CD4-positive, alpha-beta T cell (primary cell): ENCODE results near the gene DGCR6. TPM values are rescaled to one million over a fixed set of nuclear protein-coding genes. Genes with fewer than 3 reads are reported as not detected.
"Not testable (repeated sequence)": the region's sequence is repeated elsewhere in the genome, so short reads cannot be mapped to it uniquely, and the experiment has no call there.

Experiments used
- ATAC-seq: fragments of 200-7000 bp; cut with Tn5 transposase; one replicate; pipeline ENCODE4 v1.10.0; 2022; ENCODE audit warnings: mild to moderate bottlenecking; ENCODE audit not compliant: poor library complexity
- CTCF ChIA-PET: fragments of 350-600 bp; sonication (Branson Sonifier 250); formaldehyde crosslinking; loops from one replicate; lab custom pipeline; 2021; ENCODE audit warnings: antibody characterized with exemption, inconsistent platforms; lab: Charles Lee
- POLR2A ChIA-PET: fragments of 350-600 bp; sonication (Branson Sonifier 250); formaldehyde crosslinking; loops from one replicate; lab custom pipeline; 2021; ENCODE audit warnings: antibody characterized with exemption, inconsistent platforms; lab: Charles Lee
- DNase-seq, 14 experiments: peaks; one replicate each; pipeline ENCODE4 v3.0.0-alpha.2; 2013 to 2020; ENCODE audit warnings: mixed read lengths in 2 of 14
- H3K27ac ChIP-seq, 2 donors: one replicate each; pipeline versions ENCODE4 v1.5.1 to v1.7.0; 2013; ENCODE audit warnings: low read length in 2 of 2, low read depth in 1 of 2, mild to moderate bottlenecking in 1 of 2
- H3K27me3 ChIP-seq, 2 experiments: 1 replicate in 1 of 2; 2 replicates in 1 of 2; pipeline versions ENCODE4 v1.6.1 to v1.7.0; 2013; ENCODE audit warnings: low read length in 2 of 2, control low read depth in 1 of 2, mild to moderate bottlenecking in 1 of 2, moderate library complexity in 1 of 2; ENCODE audit not compliant: insufficient read depth in 2 of 2, control insufficient read depth in 1 of 2
- H3K36me3 ChIP-seq: one replicate; pipeline ENCODE4 v1.6.1; 2013; ENCODE audit warnings: low read length, control low read depth; ENCODE audit not compliant: insufficient read depth
- H3K4me1 ChIP-seq: one replicate; pipeline ENCODE4 v1.6.1; 2013; ENCODE audit warnings: low read length, control low read depth; ENCODE audit not compliant: insufficient read depth
- H3K4me3 ChIP-seq: one replicate; pipeline ENCODE4 v1.5.1; 2013; ENCODE audit warnings: mild to moderate bottlenecking, low read length, moderate library complexity
- H3K9me3 ChIP-seq, 2 experiments: 1 replicate in 1 of 2; 2 replicates in 1 of 2; pipeline versions ENCODE4 v1.6.1 to v1.7.0; 2013; ENCODE audit warnings: low read length in 2 of 2, mild to moderate bottlenecking in 2 of 2, control low read depth in 1 of 2, moderate library complexity in 1 of 2; ENCODE audit not compliant: control insufficient read depth in 1 of 2, insufficient read depth in 1 of 2
- H3K27ac Mint-ChIP-seq: one replicate; pipeline ENCODE4 v1.8.0; 2020; ENCODE audit warnings: mixed read lengths
- H3K27me3 Mint-ChIP-seq: one replicate; pipeline ENCODE4 v1.8.0; 2021; ENCODE audit warnings: mixed read lengths
- H3K36me3 Mint-ChIP-seq: one replicate; pipeline ENCODE4 v1.8.0; 2021; ENCODE audit warnings: low read depth, mixed read lengths
- H3K4me1 Mint-ChIP-seq: one replicate; pipeline ENCODE4 v1.8.0; 2021; ENCODE audit warnings: low read depth, mixed read lengths
- H3K4me3 Mint-ChIP-seq: one replicate; pipeline ENCODE4 v1.8.0; 2020; ENCODE audit warnings: mild to moderate bottlenecking, mixed read lengths
- H3K9me3 Mint-ChIP-seq: one replicate; pipeline ENCODE4 v1.8.0; 2020; ENCODE audit warnings: mixed read lengths
- CTCF ChIP-seq: fragments of 200-600 bp; IDR thresholded peaks from one replicate; pipeline ENCODE4 v1.8.0; 2022; ENCODE audit warnings: antibody characterized with exemption, mild to moderate bottlenecking
- intact Hi-C, 2 experiments: fragments of 100-400 bp; cut with DNase I in 1 of 2; cut with micrococcal nuclease in 1 of 2; formaldehyde crosslinking; loops; one replicate each; pipeline versions ENCODE4 v1.15.1 to v1.9.0; 2023 to 2025; cut with DNase I, micrococcal nuclease
- total RNA-seq, 174 experiments: library from RNA in 2 of 174; stranded (reverse) in 2 of 174; gene quantifications; one replicate each; pipeline ENCODE4 v1.2.3 and lab custom pipeline; 2021 to 2026

The DGCR6 gene
- total RNA-seq, 2 experiments from 2014 or later: 14.6 to 15.3 TPM

GRCh38 chr22:18947905-18948304 is 41.8 kb downstream of the DGCR6 start:
- no peak for ATAC-seq
- no peaks in the 10 kb centered on the region for H3K4me1 Mint-ChIP-seq
- ChIA-PET CTCF (no interaction called here), POLR2A (no interaction called here)
- no peak overlapping the region for H3K27ac Mint-ChIP-seq
- H3K27ac ChIP-seq: no peak overlapping the region
- no peaks in the 10 kb centered on the region for H3K36me3 ChIP-seq
- no peaks in the 10 kb centered on the region for H3K27me3 ChIP-seq
- TF ChIP-seq CTCF: no peak
- H3K4me1 ChIP-seq: no peaks in the 10 kb centered on the region
- H3K4me3 Mint-ChIP-seq: no peak overlapping the region
- no peaks in the 10 kb centered on the region for H3K36me3 Mint-ChIP-seq
- no peaks in the 10 kb centered on the region for H3K9me3 ChIP-seq
- H3K27me3 Mint-ChIP-seq: peaks cover 7% of the 10 kb centered on the region
- intact Hi-C loops: no loop called here
- DNase-seq: no peak
- no peak overlapping the region for H3K4me3 ChIP-seq
- H3K9me3 Mint-ChIP-seq: no peaks in the 10 kb centered on the region

GRCh38 chr22:18950141-18950540 is 44.0 kb downstream of the DGCR6 start:
- H3K27ac Mint-ChIP-seq: no peak overlapping the region
- Histone ChIP-seq H3K27me3 (no peaks in the 10 kb centered on the region), H3K4me1 (no peaks in the 10 kb centered on the region), H3K27ac (no peak overlapping the region), H3K4me3 (no peak overlapping the region), H3K9me3 (no peaks in the 10 kb centered on the region), H3K36me3 (no peaks in the 10 kb centered on the region)
- ChIA-PET POLR2A (no interaction called here), CTCF (no interaction called here)
- no peak for ATAC-seq
- no peaks in the 10 kb centered on the region for H3K9me3 Mint-ChIP-seq
- peaks cover 7% of the 10 kb centered on the region for H3K27me3 Mint-ChIP-seq
- intact Hi-C loops: no loop called here
- no peak for TF ChIP-seq CTCF
- H3K4me3 Mint-ChIP-seq: no peak overlapping the region
- H3K36me3 Mint-ChIP-seq: no peaks in the 10 kb centered on the region
- no peaks in the 10 kb centered on the region for H3K4me1 Mint-ChIP-seq
- DNase-seq: peak in 1 of 14 experiments; percentile 21

GRCh38 chr22:18952022-18952421 is 45.9 kb downstream of the DGCR6 start:
- Histone ChIP-seq H3K9me3 (no peaks in the 10 kb centered on the region), H3K36me3 (no peaks in the 10 kb centered on the region), H3K4me3 (no peak overlapping the region), H3K4me1 (no peaks in the 10 kb centered on the region), H3K27me3 (no peaks in the 10 kb centered on the region), H3K27ac (no peak overlapping the region)
- Mint-ChIP-seq H3K27me3 (peaks cover 7% of the 10 kb centered on the region), H3K4me1 (no peaks in the 10 kb centered on the region), H3K36me3 (no peaks in the 10 kb centered on the region), H3K27ac (no peak overlapping the region), H3K9me3 (no peaks in the 10 kb centered on the region), H3K4me3 (no peak overlapping the region)
- TF ChIP-seq CTCF: no peak
- ATAC-seq (no peak), DNase-seq (no peak)
- intact Hi-C loops: no loop called here
- POLR2A ChIA-PET: no interaction called here
- CTCF ChIA-PET: no interaction called here

DNA sequence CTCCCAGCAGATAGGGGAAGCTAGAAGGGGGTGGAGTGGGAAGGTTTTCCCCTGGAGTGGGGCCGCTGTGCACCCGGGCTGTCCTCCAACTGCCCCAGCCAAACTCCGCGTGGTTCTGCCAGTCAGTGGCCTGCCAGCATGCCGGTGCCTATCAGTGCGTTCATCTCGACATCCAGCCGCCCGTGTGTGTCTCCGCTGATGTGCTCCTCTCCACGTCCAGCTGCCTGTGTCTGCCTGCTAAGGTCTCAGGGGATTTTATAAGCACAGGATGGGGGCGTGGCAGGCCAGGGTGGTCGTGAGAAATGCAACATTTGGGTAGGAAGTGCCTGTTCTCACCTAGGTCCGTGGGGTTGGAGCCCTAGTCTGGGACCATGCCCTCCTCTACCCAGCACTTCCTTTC is 47.0 kb downstream of the DGCR6 start:
- intact Hi-C loops, H3K9me3 ChIP-seq, H3K9me3 Mint-ChIP-seq, POLR2A ChIA-PET, ATAC-seq, H3K4me3 ChIP-seq, H3K36me3 Mint-ChIP-seq, CTCF ChIA-PET, H3K4me1 ChIP-seq, H3K4me1 Mint-ChIP-seq, H3K27ac ChIP-seq, H3K27me3 ChIP-seq, H3K27me3 Mint-ChIP-seq, H3K27ac Mint-ChIP-seq, H3K36me3 ChIP-seq, H3K4me3 Mint-ChIP-seq: not testable (repeated sequence)
- DNase-seq: peak in 1 of 14 experiments; percentile 20
